ENCODE data around the gene MAP2K3.

MAP2K3 gene

GRCh38 chr17:21354796-21355385, 70.4 kb downstream of the MAP2K3 start:
- no peak for DNase-seq

GRCh38 chr17:21355586-21355985, 71.1 kb downstream of the MAP2K3 start:
- no peak for DNase-seq

- DNase-seq: no peak
Observed at GRCh38 chr17:21356537-21357127, 72.1 kb downstream of the MAP2K3 start.

GRCh38 chr17:21357281-21357680, 72.8 kb downstream of the MAP2K3 start:
- no peak for DNase-seq

GRCh38 chr17:21357696-21358656, 73.5 kb downstream of the MAP2K3 start:
- DNase-seq: no peak

- no peak for DNase-seq
Observed at GRCh38 chr17:21358682-21359482, 74.4 kb downstream of the MAP2K3 start.

- no peak for DNase-seq
Observed at GRCh38 chr17:21359483-21359840, 75.0 kb downstream of the MAP2K3 start.

GRCh38 chr17:21360048-21360447, 75.5 kb downstream of the MAP2K3 start:
- DNase-seq: no peak

GRCh38 chr17:21361020-21361809, 76.7 kb downstream of the MAP2K3 start:
- no peak for DNase-seq

- DNase-seq: no peak
Observed at GRCh38 chr17:21362331-21362931, 77.9 kb downstream of the MAP2K3 start.

- DNase-seq: no peak
Observed at GRCh38 chr17:21363776-21364642, 79.5 kb downstream of the MAP2K3 start.

Measured in activated CD8-positive, alpha-beta memory T cell treated with anti-CD3 and anti-CD28 coated beads, Interleukin-2, amount 50 U/mL, for 48 hours (primary cell).